GM18873 (cell line): ENCODE data around the gene ATP5PD.
"Not testable (repeated sequence)": the region's sequence is repeated elsewhere in the genome, so short reads cannot be mapped to it uniquely, and the experiment has no call there.

ENCODE experiments used
- ATAC-seq: cut with Tn5 transposase; IDR thresholded peaks from one replicate; pipeline ENCODE4 v1.9.1; 2021; ENCODE audit warnings: mild to moderate bottlenecking, moderate library complexity, moderate number of reproducible peaks; ENCODE audit not compliant: unreplicated experiment, low FRiP score

The ATP5PD gene

DNA sequence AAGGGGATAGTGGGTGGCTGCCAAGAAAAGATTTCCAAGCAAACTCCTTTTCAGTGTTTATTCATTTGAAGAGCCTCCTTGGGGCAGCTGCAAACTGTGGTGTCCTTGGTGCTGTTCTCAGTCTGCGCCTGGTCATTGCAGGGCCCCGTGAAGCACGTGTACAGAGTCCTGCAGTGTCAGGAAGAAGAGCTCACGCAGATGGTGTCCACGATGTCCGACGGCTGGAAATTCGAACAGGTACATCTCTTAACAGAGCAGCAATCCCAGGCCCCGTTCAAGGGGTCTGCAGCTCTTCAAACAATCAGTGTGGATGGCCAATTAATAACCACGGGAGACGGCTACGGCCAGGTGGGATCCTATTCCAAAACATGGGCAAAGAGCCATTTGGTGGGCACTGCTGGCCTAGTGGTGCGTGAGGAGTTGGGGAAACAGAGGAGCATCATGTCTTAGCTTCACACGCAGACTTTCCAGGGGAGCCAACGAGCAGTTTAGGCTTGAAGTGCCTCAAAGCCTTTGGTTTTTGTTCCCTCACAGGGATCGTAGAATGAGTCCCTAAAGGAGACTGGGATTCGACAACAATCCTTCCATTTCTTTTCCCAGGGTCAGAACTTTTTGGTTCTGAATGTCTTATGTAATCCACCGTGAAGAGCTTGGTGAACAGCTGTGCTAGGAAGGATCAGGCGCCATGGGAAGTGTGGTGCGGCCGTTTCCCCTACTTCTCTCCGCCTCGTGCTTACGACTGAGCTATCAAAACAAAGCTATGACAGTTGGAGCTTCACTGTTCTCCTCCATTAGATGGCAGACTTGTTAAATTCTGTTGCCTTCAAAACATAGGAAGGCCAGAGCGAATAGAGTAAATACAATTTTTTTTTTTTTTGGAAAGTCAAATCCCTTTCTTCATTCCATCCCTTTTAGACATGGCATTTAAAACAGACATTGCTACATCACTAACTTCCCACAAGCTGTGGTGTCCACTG lies 12.9 kb upstream of the ATP5PD start:
- no peak for ATAC-seq

DNA sequence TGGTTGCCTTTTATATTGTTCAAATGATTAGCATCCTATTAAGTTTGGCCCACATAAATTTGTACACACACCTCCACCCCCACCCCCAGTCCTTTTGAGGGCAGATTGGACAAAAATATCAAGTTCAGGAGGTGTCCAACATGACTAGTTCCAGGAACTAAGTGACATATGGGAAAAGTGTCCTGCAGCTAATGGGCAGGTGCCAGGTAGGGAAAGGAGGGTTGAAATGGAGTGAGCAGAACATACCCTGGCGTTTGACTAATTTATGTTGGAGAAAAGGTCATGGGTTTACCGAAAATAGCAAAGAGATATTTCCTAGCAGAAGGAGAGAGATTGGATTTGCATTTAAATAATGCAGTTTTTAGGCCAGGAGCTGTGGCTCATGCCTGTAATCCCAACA lies 5.2 kb upstream of the ATP5PD start:
- ATAC-seq, result no peak

DNA sequence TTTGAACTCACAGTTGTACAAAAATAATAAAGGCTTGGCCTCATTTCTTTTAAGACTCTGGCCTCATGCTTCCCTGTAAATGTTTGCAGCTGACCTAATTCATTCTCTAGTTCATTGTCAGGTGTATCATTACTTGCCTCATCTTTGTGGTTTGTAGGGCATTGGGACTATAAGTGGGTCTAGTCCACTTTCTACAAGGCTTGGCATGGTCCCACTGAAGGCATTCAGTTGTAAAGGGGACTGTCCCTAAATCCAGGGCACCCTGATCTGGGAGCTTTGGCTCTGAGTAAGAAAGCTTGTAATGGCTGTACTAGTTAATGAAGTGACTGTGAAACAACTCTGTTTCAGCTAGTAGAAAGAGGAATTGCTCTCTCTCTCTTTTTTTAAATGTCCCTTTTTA lies 2.9 kb upstream of the ATP5PD start:
- ATAC-seq, result no peak

DNA sequence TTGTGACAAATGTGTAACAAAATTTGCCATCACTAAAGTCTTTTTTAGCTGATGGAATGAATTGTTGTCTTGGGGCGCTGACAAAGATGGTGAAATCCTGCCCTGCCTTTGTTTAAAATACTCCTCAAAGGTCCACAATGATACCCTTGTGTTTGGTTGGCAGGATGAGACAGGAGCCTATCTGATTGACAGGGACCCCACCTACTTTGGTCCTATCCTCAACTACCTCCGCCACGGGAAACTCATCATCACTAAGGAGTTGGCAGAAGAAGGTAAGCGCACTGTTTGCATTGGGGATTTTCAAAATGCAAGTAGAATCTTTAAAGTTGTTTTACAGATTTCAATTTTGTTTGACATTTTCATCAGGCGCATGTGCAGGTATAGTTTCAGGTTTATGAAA lies 2.3 kb upstream of the ATP5PD start:
- ATAC-seq, result no peak

DNA sequence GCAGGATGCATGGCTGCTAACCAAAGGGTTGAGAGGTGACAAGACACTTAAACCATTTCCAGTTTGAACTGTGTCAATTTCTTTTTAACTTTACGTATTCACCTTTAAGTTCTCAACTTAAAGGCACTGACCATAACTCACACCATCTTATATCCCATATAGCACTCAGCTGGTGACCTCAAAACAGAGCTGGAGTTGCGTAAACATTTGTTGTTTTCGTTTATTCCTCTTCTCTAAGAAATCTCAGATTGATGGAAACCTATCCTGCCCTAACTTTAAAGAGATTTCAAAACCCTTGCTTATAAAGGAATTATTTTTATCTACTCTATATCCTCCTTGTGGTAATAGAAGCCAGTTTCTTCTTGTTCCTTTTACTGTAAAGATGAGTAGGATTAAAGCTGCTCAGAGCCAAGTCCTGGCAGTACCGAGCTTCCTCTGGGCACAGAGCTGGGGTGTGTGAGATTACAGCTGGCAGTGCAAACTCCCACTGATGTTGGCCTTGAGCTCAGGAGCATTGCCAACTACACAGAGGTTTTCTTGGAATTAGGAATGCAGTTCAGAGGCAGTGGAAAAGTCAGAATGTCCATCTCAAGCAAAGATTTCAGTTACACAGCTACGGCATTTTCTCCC lies 1.6 kb upstream of the ATP5PD start:
- ATAC-seq, result no peak

DNA sequence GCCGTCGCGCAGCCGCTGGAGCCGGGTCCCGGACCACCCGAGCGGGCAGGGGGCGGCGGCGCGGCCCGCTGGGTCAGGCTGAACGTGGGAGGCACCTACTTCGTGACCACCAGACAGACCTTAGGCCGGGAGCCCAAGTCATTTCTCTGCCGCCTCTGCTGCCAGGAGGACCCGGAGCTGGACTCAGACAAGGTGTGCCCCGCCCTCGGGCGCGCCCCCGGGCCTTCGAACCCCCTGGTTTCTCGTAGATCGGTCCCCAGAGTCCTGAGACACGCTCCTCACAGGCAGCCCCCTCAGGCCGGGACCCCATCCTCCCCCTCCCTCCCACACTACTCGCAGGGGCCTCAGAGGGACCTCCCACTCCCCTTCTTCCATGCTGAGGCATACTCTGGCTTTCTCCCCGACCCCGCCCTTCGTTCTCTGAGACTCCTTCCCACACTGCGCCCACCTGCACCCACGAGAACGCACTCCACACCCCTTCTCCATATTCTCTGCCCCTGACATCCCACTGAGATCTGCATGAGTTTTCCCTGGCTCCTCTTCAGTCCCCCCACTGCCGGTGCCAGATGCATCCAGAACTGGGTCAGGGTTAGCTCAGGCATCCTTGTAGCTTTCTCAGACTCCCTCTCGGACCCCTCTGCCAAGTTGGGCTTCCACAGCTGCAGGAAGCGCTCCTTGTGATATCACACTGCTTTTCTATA lies 779 bp upstream of the ATP5PD start:
- ATAC-seq, result no peak

DNA sequence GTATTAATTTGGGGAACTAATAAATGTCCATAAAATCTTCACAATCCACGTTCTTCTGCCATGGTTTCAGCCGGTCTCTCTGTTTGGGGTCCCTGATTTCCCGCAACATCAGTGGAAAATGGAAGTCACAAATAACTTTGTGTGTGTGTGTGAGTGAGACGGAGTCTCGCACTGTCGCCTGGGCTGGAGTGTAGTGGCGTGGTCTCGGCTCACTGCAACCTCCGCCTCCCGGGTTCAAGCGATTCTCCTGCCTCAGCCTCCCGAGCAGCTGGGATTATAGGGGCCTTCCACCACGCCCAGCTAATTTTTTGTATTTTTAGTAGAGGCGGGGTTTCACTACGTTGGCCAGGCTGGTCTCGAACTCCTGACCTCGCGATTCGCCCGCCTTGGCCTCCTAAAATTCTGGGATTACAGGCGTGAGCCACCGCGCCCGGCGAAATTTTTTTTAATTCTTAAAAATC lies 793 bp downstream of the ATP5PD start:
- not testable (repeated sequence) for ATAC-seq

DNA sequence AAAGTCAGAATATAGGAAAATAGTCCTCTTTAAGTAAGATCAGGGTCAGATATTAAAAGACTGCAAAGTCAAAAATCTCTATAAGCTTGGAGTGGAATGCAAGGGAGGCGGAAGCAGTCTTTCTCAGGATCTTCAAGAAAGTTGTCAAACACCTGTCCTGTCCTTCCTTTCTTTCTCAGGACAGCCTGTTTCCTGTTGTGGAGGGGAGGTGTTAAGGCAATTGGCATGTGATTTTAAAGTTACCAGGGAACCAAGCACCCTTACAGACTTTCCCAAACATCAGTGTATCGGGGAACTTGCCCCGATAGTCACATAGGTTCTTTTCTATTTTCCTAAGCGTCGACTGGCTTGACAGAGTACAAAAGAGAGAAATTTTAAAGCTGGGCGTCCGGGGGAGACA lies 2.1 kb downstream of the ATP5PD start:
- ATAC-seq, result no peak

DNA sequence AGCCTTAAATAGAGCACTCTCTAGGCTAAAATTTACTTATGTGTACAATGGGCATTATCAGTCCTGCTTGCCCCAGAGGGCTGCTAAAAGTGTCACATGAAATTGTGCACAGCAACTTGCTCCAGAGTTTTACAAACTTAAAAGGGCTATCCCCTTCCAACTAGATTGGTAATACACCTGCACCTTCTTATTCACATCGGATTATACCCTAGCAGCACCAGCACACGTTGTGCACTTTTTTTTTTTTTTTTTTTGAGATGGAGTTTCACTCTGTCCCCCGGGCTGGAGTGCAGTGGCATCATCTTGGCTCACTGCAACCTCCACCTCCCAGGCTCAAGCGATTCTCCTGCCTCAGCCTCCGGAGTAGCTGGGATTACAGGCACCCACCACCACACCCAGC lies 3.0 kb downstream of the ATP5PD start:
- ATAC-seq, result not testable (repeated sequence)

DNA sequence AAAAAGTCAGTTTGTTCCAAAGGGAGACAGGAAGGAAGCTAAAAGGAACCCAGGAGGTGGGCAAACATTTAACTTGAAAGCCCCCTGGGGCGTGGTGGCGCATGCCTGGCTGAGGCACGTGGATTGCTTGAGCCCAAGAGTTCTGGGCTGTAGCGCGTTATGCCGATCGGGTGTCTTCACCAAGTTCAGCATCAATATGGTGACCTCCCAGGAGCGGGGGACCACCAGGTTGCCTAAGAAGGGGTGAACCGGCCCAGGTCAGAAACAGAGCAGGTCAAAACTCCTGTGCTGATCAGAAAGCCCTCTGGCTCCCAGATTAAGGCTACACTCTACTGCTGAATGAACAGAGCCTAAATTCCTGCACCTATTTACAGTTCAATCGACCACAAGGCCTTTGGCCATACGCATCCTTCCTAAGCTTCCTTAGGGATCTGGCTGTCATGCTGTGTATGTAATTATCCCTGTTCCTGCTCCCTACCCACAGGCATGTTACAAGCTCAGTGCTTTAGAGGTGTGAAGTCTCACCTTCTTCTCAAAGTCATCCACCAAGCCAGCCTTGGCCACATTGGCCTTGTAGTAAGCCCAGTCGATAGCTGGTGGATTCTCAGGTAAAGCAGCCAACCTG lies 5.0 kb downstream of the ATP5PD start:
- ATAC-seq, result no peak

DNA sequence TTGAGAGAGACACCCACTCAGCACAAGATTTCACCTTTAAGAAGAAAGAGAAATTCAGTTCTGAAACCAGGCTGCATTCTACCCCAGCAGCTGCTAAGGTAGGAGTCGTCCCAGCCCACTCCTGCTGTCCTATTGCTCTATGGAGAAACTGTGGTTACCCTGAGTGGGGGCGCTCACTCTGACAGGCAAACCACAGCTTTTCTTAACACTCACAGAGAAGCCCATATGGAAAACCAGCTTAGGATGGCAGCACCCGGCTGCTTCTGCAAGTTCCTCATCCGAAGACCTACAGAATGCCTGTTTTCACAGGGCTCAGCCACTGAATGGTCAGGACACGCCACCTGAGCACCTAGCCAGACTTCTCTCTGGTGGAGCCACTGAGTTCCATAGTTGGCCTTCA lies 7.5 kb downstream of the ATP5PD start:
- ATAC-seq, result no peak

DNA sequence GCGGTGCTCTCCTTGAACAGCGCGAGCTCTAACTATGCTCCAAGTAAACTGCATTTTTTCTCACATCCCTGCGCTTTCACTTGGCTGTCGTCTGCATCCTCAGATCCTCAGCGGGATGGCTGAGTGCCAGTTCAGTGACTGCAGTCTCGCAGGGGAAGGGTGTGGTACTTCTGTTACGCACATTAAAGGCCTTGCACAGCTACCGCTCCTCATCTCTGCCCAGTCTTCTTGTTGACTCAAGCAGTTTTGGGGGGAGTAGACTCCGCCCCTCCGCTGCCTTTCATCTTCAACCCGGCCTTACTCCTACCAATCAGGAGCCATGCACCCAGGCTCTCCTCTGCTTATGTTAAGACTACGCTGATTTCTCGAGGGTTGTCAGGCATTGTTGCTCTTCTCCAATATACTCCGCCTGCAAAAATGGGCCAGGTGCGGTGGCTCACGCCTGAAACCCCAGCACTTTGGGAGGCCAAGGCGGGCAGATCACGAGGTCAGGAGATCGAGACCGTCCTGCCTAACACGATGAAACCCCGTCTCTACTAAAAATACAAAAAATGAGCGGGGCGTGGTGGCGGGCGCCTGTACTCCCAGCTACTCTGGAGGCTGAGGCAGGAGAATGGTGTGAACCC lies 10.0 kb downstream of the ATP5PD start:
- ATAC-seq, result no peak

DNA sequence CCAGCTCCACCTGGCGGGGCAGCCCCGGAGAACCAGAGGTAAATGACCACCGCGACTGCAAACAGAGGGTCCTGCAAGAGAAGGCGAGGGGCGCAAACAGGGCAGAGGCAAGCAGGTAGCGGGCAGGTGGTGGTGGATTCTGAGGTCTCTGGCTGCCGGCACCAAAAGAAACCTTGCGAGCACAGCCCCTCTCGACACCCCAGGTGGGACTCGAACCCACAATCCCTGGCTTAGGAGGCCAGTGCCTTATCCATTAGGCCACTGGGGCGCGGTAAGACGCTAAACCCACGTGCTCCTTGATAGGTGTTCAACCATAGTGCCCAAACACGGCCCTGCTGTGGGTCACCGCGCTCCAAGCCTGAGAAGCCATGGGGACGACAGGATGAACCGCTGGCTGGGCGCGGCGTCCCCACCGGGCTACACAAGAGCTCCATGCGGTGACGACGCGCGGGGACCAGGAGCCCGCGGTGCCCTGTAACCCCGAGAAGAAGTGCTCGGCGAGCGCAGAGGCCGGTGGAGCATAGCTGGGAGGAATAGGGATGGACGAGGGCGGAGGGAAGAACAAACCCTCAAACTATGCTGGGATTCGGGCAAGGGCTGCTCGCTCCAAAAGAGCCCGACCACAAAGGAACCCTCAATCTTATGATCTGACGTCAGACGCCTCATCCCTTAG lies 12.4 kb downstream of the ATP5PD start:
- no peak for ATAC-seq

DNA sequence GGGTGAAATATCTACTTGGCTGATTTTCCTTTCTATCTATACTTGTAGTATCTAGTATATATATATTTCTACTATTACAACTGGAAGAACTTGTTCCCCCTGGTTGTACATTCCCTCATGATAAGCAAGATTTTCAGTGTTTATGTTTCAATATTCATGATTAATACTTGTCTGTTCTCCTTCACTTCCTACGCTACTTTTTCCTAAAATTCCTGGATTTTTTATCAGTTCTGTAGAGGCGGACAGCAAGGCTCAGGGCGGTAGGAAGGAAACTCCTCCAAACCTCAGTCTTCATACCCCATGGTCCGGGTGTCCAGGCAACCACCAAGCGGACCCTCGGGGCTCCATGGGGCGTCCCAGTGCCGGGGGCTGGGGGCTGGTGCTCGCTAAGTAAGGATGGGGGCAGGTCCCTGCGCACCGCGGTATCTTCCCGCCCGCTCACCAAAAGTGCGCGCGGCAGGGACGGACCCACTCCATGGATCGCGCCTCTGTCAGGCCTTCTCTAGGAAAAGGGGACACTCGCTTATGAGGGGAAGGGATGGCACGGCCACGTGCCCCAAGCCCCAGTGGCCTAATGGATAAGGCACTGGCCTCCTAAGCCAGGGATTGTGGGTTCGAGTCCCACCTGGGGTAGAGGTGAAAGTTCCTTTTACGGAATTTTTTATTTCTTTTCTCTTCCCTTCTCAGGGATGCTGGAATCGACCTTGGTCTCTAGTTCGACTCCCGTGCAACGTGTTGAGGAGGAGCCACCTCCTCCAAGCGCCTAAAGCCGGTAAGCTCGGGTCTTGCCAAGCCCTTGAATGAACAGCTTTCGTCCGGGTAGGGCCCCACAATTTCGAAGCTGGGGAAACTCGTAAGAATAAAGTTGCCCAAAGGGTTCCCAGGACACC lies 13.2 kb downstream of the ATP5PD start:
- no peak for ATAC-seq

DNA sequence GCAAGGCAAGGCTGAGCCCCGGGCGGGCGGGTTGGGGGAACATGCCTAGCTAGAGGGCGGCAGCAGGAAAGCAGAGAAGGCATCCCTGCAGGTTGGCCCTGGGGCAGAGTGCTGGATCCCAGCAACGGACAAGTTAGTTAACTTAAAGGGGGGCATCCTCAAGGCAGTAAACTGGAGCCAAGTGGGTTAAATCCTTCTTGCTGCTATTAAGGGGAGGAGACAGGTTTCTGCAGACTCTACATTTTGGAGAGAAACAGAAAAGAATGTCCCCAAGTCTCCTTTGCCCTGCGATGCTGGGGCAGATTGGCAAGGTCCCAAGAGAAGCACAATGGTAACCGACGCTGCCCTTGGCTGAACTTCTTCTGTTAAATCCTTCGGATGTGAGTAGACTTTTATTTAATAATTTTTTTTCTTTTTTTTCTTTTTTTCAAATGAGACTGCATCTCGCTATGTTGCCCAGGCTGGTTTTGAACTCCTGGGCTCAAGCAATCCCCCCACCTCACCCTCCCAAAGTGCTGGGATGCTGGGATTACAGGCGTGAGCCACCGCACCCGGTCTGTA lies 14.0 kb downstream of the ATP5PD start:
- no peak for ATAC-seq

DNA sequence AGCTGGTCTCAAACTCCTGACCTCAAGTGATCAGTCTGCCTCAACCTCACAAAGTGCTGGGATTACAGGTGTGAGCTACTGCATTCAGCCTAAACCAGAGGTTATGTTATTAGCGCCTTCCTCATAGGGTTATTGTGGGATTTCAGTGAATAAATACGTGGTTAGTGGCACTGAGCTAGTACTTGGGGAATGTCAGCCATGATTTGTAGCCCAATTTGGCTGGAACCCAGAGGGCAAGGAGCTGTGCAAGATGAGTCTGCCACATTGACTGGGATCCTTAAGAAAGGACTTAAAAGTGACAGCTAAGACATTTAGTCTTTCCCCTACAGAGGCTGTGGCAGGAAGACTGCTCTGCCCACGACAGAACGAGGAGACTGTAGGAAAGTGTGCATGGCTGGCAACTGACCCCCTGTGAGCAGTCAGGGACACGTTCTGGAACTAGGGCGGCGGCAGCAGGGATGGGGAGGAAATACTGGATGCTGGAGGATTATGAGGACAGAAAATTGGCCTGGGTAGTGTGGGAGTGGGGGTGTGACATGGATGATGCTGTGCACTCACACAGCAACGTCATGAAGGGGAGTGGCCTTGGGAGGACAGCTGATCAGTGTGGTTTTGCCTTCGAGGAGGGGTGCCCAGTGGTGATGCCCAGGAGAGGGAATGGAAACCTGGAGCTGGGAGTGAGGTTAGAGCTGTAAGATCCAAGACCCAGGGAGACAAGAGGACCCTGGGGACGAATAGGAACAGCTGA lies 14.6 kb downstream of the ATP5PD start:
- ATAC-seq, result no peak

DNA sequence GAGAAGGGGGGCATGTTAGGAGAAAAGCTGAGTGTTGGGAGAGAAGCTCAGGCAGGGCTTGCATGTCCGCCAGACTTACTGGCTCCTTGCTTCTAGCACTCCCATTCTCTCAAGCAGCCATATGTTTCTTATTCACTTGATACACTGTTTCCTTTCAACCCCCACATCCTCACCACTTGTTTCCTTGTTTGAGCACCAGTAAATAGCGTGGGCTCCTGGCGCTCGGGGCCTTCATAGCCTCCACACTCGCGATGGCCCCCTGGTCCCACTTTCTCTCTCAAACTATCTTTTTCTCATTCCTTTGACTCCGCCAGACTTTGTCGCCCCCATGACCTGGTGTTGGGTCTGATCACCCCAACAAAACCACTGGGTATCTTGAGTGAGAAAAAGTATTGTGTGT lies 16.6 kb downstream of the ATP5PD start:
- ATAC-seq, result no peak

DNA sequence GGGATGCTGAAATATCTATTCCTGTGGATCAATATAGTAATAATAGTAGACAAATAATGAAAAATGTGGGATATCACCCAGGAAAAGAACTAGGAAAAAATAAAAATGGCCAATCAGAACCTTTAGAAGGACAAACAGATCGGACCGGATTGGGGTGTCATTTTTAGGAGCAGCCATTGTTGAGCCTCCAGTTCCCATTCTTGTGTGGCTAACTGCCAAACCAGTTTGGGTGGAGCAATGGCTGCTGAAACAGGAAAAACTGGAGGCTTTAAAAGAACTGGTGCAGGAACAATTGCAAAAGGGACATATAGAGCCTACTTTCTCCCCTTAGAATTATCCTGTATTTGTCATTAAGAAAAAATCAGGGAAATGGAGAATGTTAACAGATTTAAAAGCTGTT lies 20.1 kb downstream of the ATP5PD start:
- ATAC-seq, result not testable (repeated sequence)
